Mammary epithelial cell (primary cell): ENCODE results near the gene KRTAP5-4.

Experiments
- CTCF ChIP-seq, 2 donors: IDR thresholded peaks in 1 of 2; conservative IDR thresholded peaks in 1 of 2; 2 replicates each; pipeline ENCODE4 v1.5.1; 2011 to 2012; ENCODE audit warnings: inconsistent platforms in 2 of 2, low read length in 2 of 2, mild to moderate bottlenecking in 2 of 2, control low read depth in 1 of 2, low read depth in 1 of 2; ENCODE audit not compliant: insufficient read depth in 1 of 2; ENCODE audit errors: extremely low read depth in 1 of 2
- EZH2 ChIP-seq: IDR thresholded peaks from 2 replicates; pipeline ENCODE4 v1.6.1; 2012; ENCODE audit warnings: low read length, inconsistent platforms, borderline replicate concordance

GRCh38 chr11:1618231-1618630 is 3.7 kb downstream of the KRTAP5-4 start:
- no peak for TF ChIP-seq CTCF (conservative IDR thresholded peaks at IDR 0.05 in 1 of 2, IDR thresholded peaks at IDR 0.05 in 1 of 2; ENCODE audit: extremely low read depth in 1 of 2, insufficient read depth in 1 of 2, low read depth in 1 of 2, low read length in 2 of 2)
- no peak for TF ChIP-seq EZH2
